T-helper 17 cell (primary cell): ENCODE measurements around the gene LMTK2. TPM values are rescaled to one million over a fixed set of nuclear protein-coding genes. Genes with fewer than 3 reads are reported as not detected.
A peak's percentile ranks its signal among the peaks of the same experiment; 100 is the strongest.

ENCODE experiments used
- ATAC-seq: fragments of 150-1000 bp; cut with Tn5 transposase; 2 replicates; pipeline ENCODE4 v1.10.0; 2021; ENCODE audit warnings: mild to moderate bottlenecking, moderate library complexity
- DNase-seq, 3 donors: peaks; one replicate each; pipeline versions ENCODE4 v3.0.0 to v3.0.0-alpha.2; 2020 to 2021
- H3K9me3 ChIP-seq: one replicate; pipeline ENCODE4 v1.7.0; 2013; ENCODE audit warnings: low read length, mild to moderate bottlenecking; ENCODE audit not compliant: control insufficient read depth, poor library complexity, severe bottlenecking
- H3K27ac Mint-ChIP-seq: one replicate; pipeline ENCODE4 v1.8.0; 2022; ENCODE audit warnings: mild to moderate bottlenecking, moderate library complexity, mixed read lengths
- H3K27me3 Mint-ChIP-seq: one replicate; pipeline ENCODE4 v1.8.0; 2022; ENCODE audit warnings: mixed read lengths
- H3K36me3 Mint-ChIP-seq: one replicate; pipeline ENCODE4 v1.8.0; 2022; ENCODE audit warnings: low read depth, mixed read lengths
- H3K4me1 Mint-ChIP-seq: one replicate; pipeline ENCODE4 v1.8.0; 2022; ENCODE audit warnings: mild to moderate bottlenecking, mixed read lengths
- H3K4me3 Mint-ChIP-seq: one replicate; pipeline ENCODE4 v1.8.0; 2022; ENCODE audit warnings: mild to moderate bottlenecking, moderate library complexity, mixed read lengths
- total RNA-seq, 4 donors: library from RNA in 2 of 4; stranded (reverse) in 2 of 4; gene quantifications; one replicate each; pipeline ENCODE4 v1.2.3 and lab custom pipeline; 2022 to 2026

Gene LMTK2
- total RNA-seq, 2 donors from 2014 or later, result 16.6 to 35.0 TPM

- DNase-seq, result no peak
- no peak overlapping the region for H3K4me3 Mint-ChIP-seq
These were observed 21.0 kb upstream of the LMTK2 start for GRCh38 chr7:98085674-98086073.

GRCh38 chr7:98086281-98086718 lies 20.4 kb upstream of the LMTK2 start:
- H3K9me3 ChIP-seq, result no peaks in the 10 kb centered on the region
- peaks cover 20% of the 10 kb centered on the region for H3K27me3 Mint-ChIP-seq
- H3K27ac Mint-ChIP-seq, result no peak overlapping the region
- H3K4me1 Mint-ChIP-seq, result no peaks in the 10 kb centered on the region
- H3K4me3 Mint-ChIP-seq, result no peak overlapping the region
- no peaks in the 10 kb centered on the region for H3K36me3 Mint-ChIP-seq
- ATAC-seq (no peak), DNase-seq (no peak)

More at GRCh38 chr7:98085674-98086073, 21.0 kb upstream of the LMTK2 start:
- no peak for ATAC-seq
- H3K27ac Mint-ChIP-seq, result no peak overlapping the region
- H3K9me3 ChIP-seq, result no peaks in the 10 kb centered on the region
- no peaks in the 10 kb centered on the region for H3K4me1 Mint-ChIP-seq
- H3K27me3 Mint-ChIP-seq, result peaks cover 17% of the 10 kb centered on the region
- no peaks in the 10 kb centered on the region for H3K36me3 Mint-ChIP-seq

DNA sequence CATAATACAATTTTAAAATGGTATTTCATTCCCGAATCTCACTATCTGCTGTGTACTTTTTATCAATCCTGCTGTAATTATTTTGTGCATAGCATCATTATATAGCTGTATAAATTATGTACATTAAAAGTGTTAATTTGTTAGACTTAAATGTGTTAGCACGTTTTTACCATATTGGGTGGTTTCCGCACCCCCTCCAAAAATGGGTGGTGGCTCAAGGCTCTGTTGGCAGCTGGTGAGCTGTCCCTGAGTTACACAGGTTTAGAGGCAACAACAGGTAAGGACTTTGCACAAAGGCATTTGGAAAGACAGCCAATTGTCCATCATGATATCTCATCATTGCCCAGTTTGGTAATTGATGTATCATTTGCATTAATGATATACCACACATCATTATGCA lies 18.6 kb upstream of the LMTK2 start:
- Mint-ChIP-seq H3K27ac (no peak overlapping the region), H3K36me3 (no peaks in the 10 kb centered on the region), H3K4me3 (no peak overlapping the region), H3K4me1 (no peaks in the 10 kb centered on the region), H3K27me3 (peaks cover 25% of the 10 kb centered on the region)
- DNase-seq, result no peak
- no peaks in the 10 kb centered on the region for H3K9me3 ChIP-seq
- ATAC-seq, result no peak

DNA sequence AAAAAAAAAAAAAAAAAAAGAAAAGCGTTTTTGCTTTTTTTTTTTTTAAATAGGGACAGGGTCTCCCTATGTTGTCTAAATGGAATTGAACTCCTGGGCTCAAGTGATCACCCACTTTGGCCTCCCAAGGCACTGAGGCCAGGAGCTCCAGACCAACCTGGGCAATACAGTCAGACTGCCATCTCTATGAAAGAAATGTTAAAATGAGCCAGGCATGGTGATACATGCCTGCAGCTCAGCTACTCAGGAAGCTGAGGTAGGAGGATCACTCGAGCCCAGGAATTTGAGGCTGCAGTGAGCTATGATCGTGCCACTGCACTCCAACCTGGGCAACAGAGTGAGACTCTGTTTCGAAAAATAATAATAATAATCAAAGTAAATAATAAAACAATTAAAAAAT lies 16.5 kb upstream of the LMTK2 start:
- H3K27ac Mint-ChIP-seq, result no peak overlapping the region
- H3K27me3 Mint-ChIP-seq, result peaks cover 25% of the 10 kb centered on the region
- no peaks in the 10 kb centered on the region for H3K4me1 Mint-ChIP-seq
- no peak for DNase-seq
- no peaks in the 10 kb centered on the region for H3K9me3 ChIP-seq
- no peak for ATAC-seq
- no peak overlapping the region for H3K4me3 Mint-ChIP-seq
- no peaks in the 10 kb centered on the region for H3K36me3 Mint-ChIP-seq

GRCh38 chr7:98091061-98091460 lies 15.6 kb upstream of the LMTK2 start:
- H3K27ac Mint-ChIP-seq, result no peak overlapping the region
- H3K36me3 Mint-ChIP-seq, result no peaks in the 10 kb centered on the region
- no peak overlapping the region for H3K4me3 Mint-ChIP-seq
- no peaks in the 10 kb centered on the region for H3K4me1 Mint-ChIP-seq
- DNase-seq (no peak), ATAC-seq (no peak)
- peaks cover 23% of the 10 kb centered on the region for H3K27me3 Mint-ChIP-seq
- H3K9me3 ChIP-seq, result no peaks in the 10 kb centered on the region

- no peaks in the 10 kb centered on the region for H3K9me3 ChIP-seq
- Mint-ChIP-seq H3K36me3 (no peaks in the 10 kb centered on the region), H3K4me1 (no peaks in the 10 kb centered on the region), H3K4me3 (no peak overlapping the region), H3K27me3 (peaks cover 19% of the 10 kb centered on the region), H3K27ac (no peak overlapping the region)
- no peak for DNase-seq
- ATAC-seq, result no peak
These were observed 15.1 kb upstream of the LMTK2 start for GRCh38 chr7:98091523-98091922.

- DNase-seq (no peak), ATAC-seq (no peak)
- no peaks in the 10 kb centered on the region for H3K4me1 Mint-ChIP-seq
- no peak overlapping the region for H3K27ac Mint-ChIP-seq
- H3K4me3 Mint-ChIP-seq, result no peak overlapping the region
- H3K9me3 ChIP-seq, result peaks cover 5% of the 10 kb centered on the region
- H3K36me3 Mint-ChIP-seq, result no peaks in the 10 kb centered on the region
- no peaks in the 10 kb centered on the region for H3K27me3 Mint-ChIP-seq
These were observed 9.5 kb upstream of the LMTK2 start for GRCh38 chr7:98097042-98097645.

DNA sequence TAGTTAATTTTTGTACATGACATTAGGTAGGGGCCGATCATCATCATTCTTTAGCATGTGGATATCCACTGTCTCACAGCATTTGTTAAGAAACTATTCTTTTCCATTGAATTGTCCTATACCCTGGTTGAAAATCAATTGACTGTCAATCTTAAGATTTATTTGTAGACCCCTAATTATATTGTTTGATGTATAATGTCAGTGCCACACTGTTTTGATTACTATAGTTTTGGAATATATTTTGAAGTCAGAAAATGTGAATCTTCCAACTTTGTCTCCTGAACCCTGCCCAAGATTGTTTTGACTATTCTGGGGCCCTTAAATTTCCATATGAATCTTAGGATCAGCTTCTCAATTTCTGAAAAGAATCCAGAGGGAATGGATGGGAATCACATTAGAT lies 6.6 kb upstream of the LMTK2 start:
- DNase-seq (no peak), ATAC-seq (no peak)
- no peaks in the 10 kb centered on the region for H3K36me3 Mint-ChIP-seq
- no peak overlapping the region for H3K27ac Mint-ChIP-seq
- H3K4me3 Mint-ChIP-seq, result no peak overlapping the region
- H3K9me3 ChIP-seq, result peaks cover 5% of the 10 kb centered on the region
- H3K27me3 Mint-ChIP-seq, result peaks cover 6% of the 10 kb centered on the region
- no peaks in the 10 kb centered on the region for H3K4me1 Mint-ChIP-seq

DNA sequence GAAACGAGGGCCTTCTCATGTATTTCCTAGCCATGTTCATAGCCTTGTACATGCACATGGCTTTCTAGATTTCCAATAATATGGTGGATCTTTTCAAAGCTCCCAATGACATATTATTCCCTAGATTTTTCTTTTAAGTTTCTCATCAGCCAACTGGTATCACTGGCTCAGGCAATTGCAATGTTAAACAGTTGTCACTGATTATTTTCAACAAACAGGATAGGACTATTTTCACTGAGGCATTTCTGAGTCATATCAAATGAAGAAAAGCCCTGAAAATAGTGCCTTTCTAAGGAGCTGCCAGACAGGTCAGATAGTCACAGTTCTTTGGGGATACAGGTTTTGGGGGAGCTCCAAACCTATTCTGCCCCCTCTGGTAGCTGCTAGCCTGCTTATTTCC lies 4.5 kb upstream of the LMTK2 start:
- no peak for DNase-seq
- H3K27ac Mint-ChIP-seq, result no peak overlapping the region
- no peaks in the 10 kb centered on the region for H3K36me3 Mint-ChIP-seq
- peaks cover 10% of the 10 kb centered on the region for H3K4me1 Mint-ChIP-seq
- no peak overlapping the region for H3K4me3 Mint-ChIP-seq
- peaks cover 3% of the 10 kb centered on the region for H3K9me3 ChIP-seq
- peaks cover 6% of the 10 kb centered on the region for H3K27me3 Mint-ChIP-seq
- ATAC-seq, result no peak

DNA sequence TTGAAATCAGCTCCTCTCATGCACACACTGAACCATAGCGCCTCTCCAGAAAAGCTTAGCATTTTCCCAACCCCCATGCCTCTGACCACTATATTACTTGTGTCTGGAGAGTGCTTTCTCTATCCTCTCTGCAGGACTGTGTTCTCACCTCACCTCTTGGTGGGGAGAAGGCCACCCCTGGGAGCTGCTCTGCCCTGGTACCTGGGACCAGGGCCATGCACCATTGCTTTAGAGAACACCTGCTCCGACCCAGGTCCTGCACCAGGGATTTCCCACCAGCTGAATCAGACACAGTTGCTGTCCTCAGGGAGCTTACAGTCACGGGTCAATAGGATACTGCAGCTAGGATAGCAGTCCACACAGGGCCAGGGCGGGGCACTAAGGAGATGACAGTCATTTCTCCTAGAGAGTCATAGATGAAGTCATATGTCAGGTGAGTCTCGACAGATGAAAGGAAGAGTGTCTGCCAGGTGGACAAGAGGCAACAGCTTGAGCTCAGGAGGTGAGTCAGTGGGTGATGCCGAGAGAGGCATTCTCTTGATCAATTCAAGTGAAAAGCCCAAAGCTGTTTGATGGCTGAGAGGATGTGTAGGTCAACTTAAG lies 619 bp upstream of the LMTK2 start:
- H3K4me3 Mint-ChIP-seq, result peak overlapping the region; percentile 97
- DNase-seq (no peak), ATAC-seq (no peak)
- H3K9me3 ChIP-seq, result no peaks in the 10 kb centered on the region
- no peak overlapping the region for H3K27ac Mint-ChIP-seq
- peaks cover 20% of the 10 kb centered on the region for H3K4me1 Mint-ChIP-seq
- no peaks in the 10 kb centered on the region for H3K36me3 Mint-ChIP-seq
- H3K27me3 Mint-ChIP-seq, result peaks cover 6% of the 10 kb centered on the region

DNA sequence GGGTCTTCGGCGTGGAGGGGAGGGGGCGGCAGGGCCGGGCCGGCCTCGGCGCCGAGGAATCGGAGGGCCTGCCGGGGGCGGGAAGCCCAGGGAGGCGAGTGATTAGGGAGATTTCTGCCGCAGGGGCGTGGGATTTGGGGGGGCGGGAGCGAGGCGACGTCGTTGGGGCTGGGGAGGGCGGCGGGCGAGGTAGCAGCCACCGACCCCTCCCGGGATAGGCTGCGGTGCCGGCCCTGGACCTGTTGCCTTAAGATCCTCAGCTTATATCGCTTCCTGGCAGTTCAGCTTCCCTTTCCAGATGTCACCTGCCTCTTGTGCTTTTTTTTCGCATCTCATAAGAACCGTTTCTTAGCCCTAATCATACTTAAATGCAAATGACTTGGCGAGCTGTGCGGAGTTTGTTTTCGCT lies 655 bp downstream of the LMTK2 start:
- Mint-ChIP-seq H3K27me3 (peaks cover 6% of the 10 kb centered on the region), H3K4me1 (peaks cover 26% of the 10 kb centered on the region), H3K27ac (peak overlapping the region; percentile 67), H3K36me3 (no peaks in the 10 kb centered on the region), H3K4me3 (peak overlapping the region; percentile 97)
- DNase-seq (peak in 2 of 3 donors; percentile 28 to 40), ATAC-seq (no peak)
- H3K9me3 ChIP-seq, result no peaks in the 10 kb centered on the region

GRCh38 chr7:98110249-98111022 lies 3.8 kb downstream of the LMTK2 start:
- Mint-ChIP-seq H3K36me3 (peaks cover 4% of the 10 kb centered on the region), H3K4me3 (no peak overlapping the region), H3K27me3 (no peaks in the 10 kb centered on the region), H3K27ac (no peak overlapping the region), H3K4me1 (peaks cover 36% of the 10 kb centered on the region)
- H3K9me3 ChIP-seq, result no peaks in the 10 kb centered on the region
- DNase-seq (no peak), ATAC-seq (no peak)

DNA sequence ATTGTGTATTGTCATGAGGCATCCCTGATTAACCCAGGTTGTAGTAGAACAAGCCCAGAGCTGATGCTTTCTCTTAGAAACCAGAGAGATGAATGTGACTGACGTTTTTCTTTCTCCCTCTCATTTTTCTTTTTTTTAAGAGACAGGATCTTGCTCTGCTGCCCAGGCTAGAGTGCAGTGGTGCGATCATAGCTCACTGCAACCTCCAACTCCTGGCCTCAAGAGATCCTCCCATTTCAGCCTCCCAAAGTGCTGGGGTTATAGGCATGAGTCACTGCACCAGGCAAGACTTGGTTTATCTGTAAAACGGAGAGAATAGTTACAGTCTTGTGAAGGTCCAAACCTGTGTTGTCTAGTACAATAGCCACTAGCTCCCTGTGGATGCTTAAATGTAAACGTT lies 5.4 kb downstream of the LMTK2 start:
- Mint-ChIP-seq H3K27me3 (no peaks in the 10 kb centered on the region), H3K36me3 (peaks cover 4% of the 10 kb centered on the region), H3K27ac (no peak overlapping the region), H3K4me3 (no peak overlapping the region), H3K4me1 (peaks cover 30% of the 10 kb centered on the region)
- ATAC-seq (no peak), DNase-seq (no peak)
- no peaks in the 10 kb centered on the region for H3K9me3 ChIP-seq
